ENCODE data around the gene SIRT2. TPM values are rescaled to one million over a fixed set of nuclear protein-coding genes. Genes with fewer than 3 reads are reported as not detected.

Gene SIRT2
- total and polyA plus RNA-seq, 2 of the 8 experiments (the other 6 are each of a cell fraction or from before 2014, with no cell fraction given): 6.5 to 10.0 TPM

DNA sequence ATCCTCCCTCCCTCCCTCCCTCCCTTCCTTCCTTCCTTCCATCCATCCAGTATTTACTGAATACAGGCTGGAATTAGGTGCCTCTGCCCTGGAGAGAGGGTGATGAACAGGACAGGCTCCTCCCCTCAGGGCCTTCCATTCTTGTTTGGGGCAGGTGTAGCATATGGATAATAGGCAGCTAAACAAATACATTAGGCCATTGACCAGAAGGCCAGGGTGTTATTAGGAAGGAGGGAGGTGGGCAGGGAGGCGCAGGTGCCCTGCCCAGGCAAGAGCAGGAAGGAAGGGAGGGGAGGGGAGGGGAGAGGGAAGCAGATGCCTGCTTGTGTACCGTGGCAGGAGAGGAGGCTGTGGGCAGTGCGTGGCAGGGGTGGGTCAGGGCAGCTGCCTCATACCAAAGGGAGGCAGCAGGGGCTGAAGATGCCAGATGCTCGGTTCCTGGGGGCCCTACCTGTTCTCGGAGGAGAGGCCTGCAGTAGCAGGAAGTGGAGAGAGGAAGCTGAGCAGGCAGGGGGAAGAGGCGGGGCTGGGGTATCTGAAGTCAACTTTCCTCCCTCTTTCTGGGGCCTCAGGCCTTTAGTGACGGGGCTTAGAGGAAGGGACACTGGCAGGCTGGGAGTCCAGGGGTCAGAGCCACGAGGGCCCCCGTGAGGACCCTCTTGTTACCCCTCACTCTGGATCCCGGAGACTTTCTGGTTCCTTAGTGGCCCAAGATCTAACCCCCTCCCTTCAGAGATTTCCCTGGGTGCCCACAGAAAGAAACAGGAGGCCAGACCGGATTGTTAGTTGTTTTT, 21.4 kb downstream of the SIRT2 start, which contains the start of gene RINL:
Gene RINL (minus strand): TSS at position 495 of the 794 bp plus-strand sequence. CDS start 1,533 bp downstream, outside the sequence.
- H3K79me2 ChIP-seq (ENCODE audit: control insufficient read depth in 1 of 2, insufficient read depth in 2 of 2, low read length in 2 of 2): no peaks in the 10 kb centered on the region

More for the DNA sequence above, 21.4 kb downstream of the SIRT2 start, which contains the start of gene RINL:
- Histone ChIP-seq H4K91ac (replicated peaks; ENCODE audit: insufficient read length, low read length) (peak within 1 kb of the TSS; percentile 12), H2BK15ac (ENCODE audit: low read length) (no peak within 1 kb of the TSS), H2AK5ac (ENCODE audit: low read depth, low read length) (peak within 1 kb of the TSS; percentile 53; the same call in 1 of the 2 replicates), H3K9ac (replicated peaks in 1 of 4; ENCODE audit: extremely low read depth in 1 of 4, low read depth in 3 of 4, low read length in 3 of 4) (peak within 1 kb of the TSS in 1 of 4 experiments; percentile 40; a peak in 1 of 7 replicates), H2AFZ (ENCODE audit: low read length) (no peak within 1 kb of the TSS), H4K20me1 (replicated peaks in 1 of 2; ENCODE audit: control insufficient read depth in 1 of 2, insufficient read depth in 2 of 2, low read length in 2 of 2) (no peaks in the 10 kb centered on the region), H2BK12ac (ENCODE audit: low read depth, low read length) (peak within 1 kb of the TSS; percentile 77; the same call in 1 of the 2 replicates), H3K18ac (ENCODE audit: extremely low read depth, low read length) (peak within 1 kb of the TSS; percentile 66; the same call in 1 of the 2 replicates), H4K5ac (ENCODE audit: insufficient read length, low read depth, low read length) (peak within 1 kb of the TSS; percentile 31), H3K79me1 (ENCODE audit: low read depth, low read length) (no peaks in the 10 kb centered on the region), H4K8ac (ENCODE audit: extremely low read depth, insufficient read depth, low read length) (peak within 1 kb of the TSS; percentile 72), H3K4ac (replicated peaks; ENCODE audit: insufficient read length, low read depth, low read length) (no peak within 1 kb of the TSS), H3K4me2 (ENCODE audit: insufficient read depth in 1 of 2, low read depth in 2 of 2, low read length in 2 of 2) (peak within 1 kb of the TSS in 1 of 2 experiments; percentile 40; a peak in 2 of 4 replicates), H2BK20ac (ENCODE audit: low read length) (peak within 1 kb of the TSS; percentile 61; the same call in 1 of the 2 replicates), H3K4me1 (replicated peaks in 1 of 4; ENCODE audit: control insufficient read depth in 3 of 4, insufficient read depth in 4 of 4, low read length in 3 of 4) (peaks cover 0 to 8% (median 3%) of the 10 kb centered on the region in 4 experiments; a peak in 6 of 7 replicates), H3K9me3 (ENCODE audit: insufficient read depth in 2 of 2, low read depth in 1 of 2, low read length in 1 of 2) (no peaks in the 10 kb centered on the region), H3K56ac (replicated peaks; ENCODE audit: insufficient read length, low read depth, low read length) (no peak within 1 kb of the TSS), H3K27me3 (replicated peaks in 1 of 4; ENCODE audit: control insufficient read depth in 3 of 4, extremely low read depth in 1 of 4, insufficient read depth in 3 of 4, low read length in 3 of 4) (no peaks in the 10 kb centered on the region), H3K27ac (ENCODE audit: low read depth, low read length) (no peak within 1 kb of the TSS), H3K4me3 (ENCODE audit: extremely low read depth in 1 of 4, insufficient read depth in 2 of 4, low read depth in 3 of 4, low read length in 4 of 4) (no peak within 1 kb of the TSS), H2BK5ac (ENCODE audit: low read depth, low read length) (peak within 1 kb of the TSS; percentile 55; the same call in 1 of the 2 replicates), H3K23ac (ENCODE audit: insufficient read length) (no peak within 1 kb of the TSS), H3K23me2 (ENCODE audit: low read depth, low read length) (no peaks in the 10 kb centered on the region), H3K36me3 (ENCODE audit: control insufficient read depth in 2 of 4, insufficient read depth in 4 of 4, low read length in 3 of 4) (no peaks in the 10 kb centered on the region), H2BK120ac (replicated peaks; ENCODE audit: low read depth, low read length) (no peak within 1 kb of the TSS), H3K14ac (ENCODE audit: insufficient read length) (no peak within 1 kb of the TSS)
- WGBS, 2 experiments (ENCODE audit: extremely low coverage in 1 of 2, insufficient coverage in 1 of 2, insufficient read length in 1 of 2, insufficient replicate concordance in 2 of 2, low coverage in 1 of 2, low lambda C conversion rate in 2 of 2, missing lambda C conversion rate in 1 of 2): 83% methylated on average over 8 of the region's 11 CpGs; no CpG with 5 or more reads in 1 of the 2 experiments
- ChIA-PET CTCF (ENCODE audit: partially characterized antibody) (interaction anchor here (1.0 to 7.0 kb wide), 2 partner anchors 10 to 159 kb away, joined by 3 to 97 read pairs; no protein-coding TSS in a partner anchor), POLR2A (ENCODE audit: partially characterized antibody) (interaction anchor here (0.7 to 6.1 kb wide), 10 partner anchors 9 to 49 kb away, joined by 3 to 35 read pairs (median 4); no protein-coding TSS in a partner anchor)
- no peak for TF ChIP-seq BCL11A (IDR thresholded peaks at IDR 0.05; ENCODE audit: low read depth in 2 of 2, low read length in 2 of 2)
- TF ChIP-seq YY1 (IDR thresholded peaks at IDR 0.05; ENCODE audit: low read depth, low read length): no peak
- no peak for TF ChIP-seq KDM1A (IDR thresholded peaks at IDR 0.05; ENCODE audit: borderline replicate concordance, low read length)
- no peak for TF ChIP-seq TAF1 (IDR thresholded peaks at IDR 0.05; ENCODE audit: low read depth, low read length)
- no peak for TF ChIP-seq JUN (IDR thresholded peaks at IDR 0.05; ENCODE audit: low read depth, low read length)
- TF ChIP-seq TEAD4 (IDR thresholded peaks at IDR 0.05; ENCODE audit: low read depth, low read length): no peak
- TF ChIP-seq CHD2 (IDR thresholded peaks at IDR 0.05; ENCODE audit: low read length): no peak
- TF ChIP-seq RFX5 (IDR thresholded peaks at IDR 0.05; ENCODE audit: borderline replicate concordance, low read depth, low read length): no peak
- no peak for TF ChIP-seq GTF2F1 (IDR thresholded peaks at IDR 0.05; ENCODE audit: borderline replicate concordance, low read depth, low read length)
- TF ChIP-seq SAP30 (IDR thresholded peaks at IDR 0.05; ENCODE audit: insufficient read depth, insufficient replicate concordance, low read length): no peak
- FAIRE-seq: no peak
- DNase-seq (ENCODE audit: low read depth in 1 of 2, low spot score in 2 of 2): no peak

All from H1 (cell line).